Suppressor macrophage (primary cell): ENCODE data around the gene UGT1A10.

Experiments used
- DNase-seq, 4 experiments: peaks; one replicate each; pipeline ENCODE4 v3.0.0-alpha.2; 2020 to 2022

Gene UGT1A10

DNA sequence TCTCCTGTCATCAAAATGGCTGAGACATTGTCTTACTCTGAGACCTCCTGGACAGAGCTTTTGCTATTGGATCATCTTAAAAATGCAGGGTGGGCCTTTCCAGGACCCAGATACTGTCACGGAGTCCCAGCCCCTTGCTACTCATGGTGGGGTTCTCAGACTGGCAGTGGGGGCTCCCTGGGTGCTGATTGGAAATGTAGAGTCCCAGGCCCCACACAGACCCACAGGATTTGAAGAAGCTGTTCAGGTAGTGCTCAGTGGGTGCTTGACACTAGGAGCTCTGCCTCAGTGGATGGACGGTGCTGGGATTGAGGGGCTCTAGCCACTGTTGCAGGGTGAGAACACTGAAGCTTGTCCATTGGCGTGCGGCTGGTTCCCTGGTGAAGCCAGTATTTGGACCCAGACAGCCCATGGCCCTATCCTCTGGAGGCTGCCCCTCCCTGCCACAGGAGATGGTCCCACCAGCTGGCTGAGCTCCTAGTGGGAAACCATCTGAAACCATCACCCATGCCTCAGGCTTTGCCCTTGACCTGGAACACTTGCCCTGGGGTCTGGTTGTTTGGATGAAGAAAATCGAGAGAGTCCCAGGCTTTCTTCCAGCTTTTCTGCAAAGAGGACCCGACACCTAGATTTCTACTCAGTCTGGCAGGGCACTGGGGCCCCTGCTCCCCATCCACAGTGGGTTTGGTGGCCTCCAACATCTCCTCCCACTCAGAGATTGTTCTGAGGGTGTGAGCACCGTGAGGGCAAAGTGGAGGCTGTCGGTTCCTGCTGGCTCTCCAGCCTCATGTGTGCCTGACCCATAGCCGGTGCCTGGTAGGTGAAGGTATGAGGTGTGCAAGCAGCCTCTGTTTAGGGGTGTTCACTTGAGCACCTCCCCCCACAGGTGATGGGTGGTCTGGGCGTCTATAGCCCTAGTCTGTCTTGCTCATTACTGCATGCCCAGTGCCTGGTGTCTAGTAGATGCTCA, 172.0 kb downstream of the UGT1A10 start:
- DNase-seq: no peak

DNA sequence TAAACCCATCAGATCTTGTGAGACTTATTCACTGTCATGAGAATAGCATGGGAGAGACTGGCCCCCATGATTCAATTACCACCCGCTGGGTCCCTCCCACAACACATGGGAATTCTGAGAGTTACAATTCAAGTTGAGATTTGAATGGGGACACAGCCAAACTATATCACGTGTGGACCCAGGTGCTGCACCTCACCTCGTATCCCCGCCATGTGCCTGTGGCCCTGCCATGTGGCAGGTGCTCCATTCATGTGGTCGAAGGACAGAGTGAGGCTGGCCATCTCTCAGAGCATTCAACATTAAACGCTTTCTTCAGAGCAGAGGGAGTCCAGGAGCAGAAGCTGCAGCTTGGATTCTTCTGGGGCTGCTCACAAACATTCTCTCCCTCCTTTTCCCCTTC, 174.1 kb downstream of the UGT1A10 start:
- DNase-seq: no peak

DNA sequence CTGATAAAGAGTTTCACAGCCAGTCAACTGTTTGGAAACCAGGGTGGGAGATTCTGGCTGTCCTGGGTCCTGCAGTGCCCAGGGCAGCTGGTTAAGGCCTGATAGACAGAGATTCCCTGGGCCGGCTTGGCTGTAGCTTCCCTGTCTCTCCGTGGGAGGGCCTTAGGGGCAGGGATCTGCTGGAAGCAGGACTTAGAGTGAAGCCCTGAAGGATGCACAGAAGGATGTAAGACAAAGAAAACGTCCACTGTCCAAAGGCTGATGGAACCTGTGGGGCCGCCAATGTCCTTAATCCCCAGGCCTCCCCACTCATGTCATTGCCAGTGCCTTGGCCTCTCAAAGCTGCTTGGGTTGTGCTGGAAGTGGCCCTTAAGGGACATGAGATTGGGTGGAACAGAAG, 174.8 kb downstream of the UGT1A10 start:
- DNase-seq: no peak

DNA sequence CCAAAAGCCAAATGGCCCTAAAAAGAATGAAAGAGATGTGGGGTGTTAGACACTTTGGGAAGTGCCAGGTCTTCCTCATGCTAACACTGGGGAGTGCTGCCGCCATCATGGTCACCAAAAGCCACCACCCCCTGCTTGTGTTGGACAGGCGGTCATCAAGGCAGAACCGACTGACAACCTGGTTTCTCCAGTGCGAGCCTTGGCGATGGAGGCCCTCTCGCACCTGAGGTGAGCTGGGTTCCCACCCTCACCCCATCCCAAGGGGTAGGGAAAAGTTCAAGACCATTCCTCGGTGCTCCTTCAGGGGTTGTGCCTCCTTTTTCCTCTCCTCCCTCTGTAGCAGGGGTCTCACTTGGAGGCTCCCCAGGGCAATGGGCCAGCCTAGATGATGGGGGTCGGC, 175.5 kb downstream of the UGT1A10 start:
- DNase-seq: no peak

DNA sequence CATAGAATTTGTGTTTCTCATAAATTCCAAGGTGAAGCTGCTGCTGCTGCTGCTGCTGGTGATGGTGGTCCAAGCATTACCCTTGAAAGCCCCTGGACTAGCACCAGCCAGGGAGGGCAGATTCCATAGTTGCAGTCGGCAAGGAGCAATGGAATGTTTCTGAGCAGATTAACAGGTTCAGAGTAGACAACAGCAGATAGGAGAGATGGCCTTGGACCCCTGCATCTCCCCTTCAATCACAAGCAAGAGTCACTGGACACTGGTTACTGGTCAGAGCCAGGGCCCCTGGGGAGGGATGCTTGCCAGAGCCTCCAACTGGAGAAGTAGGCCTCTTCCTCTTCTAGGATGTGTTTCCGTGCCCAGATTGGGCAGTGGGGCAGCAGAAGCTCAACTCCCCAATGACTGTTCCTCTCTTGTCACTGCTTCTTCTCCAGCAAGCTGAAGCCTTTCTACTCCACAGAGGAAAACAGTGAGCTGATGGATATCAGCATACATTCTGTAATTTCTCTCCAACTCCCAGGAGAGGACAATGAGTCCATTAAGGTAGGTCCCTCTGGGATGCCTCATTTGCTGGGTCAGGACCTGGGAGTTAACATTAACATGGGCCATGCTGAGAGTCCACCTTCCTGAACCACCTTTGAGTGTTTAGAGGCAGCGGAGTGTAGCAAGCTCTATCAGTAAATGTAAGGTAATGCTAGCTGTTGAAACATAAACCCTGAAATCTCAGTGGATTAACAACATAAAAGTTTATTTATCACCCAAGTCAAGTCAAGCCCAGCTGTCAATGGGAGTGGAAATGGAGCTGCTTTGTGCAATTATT, 177.2 kb downstream of the UGT1A10 start:
- DNase-seq: no peak

DNA sequence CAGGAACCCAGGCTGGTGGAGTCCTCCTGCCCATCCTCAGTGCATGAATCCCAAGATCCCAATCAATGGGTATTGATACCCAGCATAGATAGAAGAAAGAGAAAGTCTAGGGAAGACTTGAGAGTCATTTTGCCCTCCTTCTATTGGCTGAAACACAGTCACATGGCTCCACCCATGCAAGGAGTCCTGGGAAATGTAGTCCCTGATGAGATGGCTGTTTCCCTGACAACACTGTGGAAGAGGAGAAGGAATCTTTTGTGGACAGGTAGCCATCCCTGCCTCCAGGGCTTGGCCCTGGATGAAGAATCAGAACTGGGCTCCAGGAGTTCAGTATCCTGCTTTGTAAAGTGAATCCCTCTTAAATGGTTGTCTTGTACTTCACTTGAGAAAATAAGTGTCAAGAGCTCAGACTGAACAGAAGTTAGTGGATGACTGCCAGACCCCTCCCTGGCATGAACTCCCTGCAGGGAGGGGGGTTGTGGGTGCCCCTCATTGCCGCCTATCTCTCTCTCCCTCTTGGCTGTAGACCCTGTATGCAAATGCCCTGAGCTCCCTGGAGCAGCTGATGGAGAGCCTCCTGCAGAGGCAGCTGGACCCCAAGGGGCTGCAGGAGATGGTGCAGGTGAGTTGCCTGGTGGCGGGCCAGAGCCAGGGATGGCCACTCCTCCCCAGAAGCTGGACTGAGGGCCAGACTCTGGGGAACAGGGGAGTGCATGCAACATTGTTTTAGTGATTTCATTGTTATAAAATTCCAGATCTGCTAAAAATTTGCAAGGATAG, 178.0 kb downstream of the UGT1A10 start:
- no peak for DNase-seq

DNA sequence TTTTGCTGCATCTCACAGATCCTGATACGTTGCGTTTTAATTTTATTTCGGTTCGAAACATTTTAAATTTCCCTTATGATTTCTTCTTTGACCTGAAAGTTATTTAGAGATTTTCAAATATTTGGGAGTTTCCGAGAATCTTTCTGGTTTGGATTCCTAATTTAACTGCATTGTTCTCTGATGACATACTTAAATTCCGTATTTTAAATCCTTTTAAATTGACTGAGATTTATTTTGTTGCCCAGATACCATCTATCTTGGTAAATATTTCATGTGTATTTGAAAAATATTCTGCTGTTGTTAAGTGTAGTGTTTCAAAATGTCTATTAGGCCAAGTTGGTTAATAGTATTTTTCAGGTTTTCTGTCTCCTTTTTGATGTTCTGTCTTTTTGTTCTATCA, 179.6 kb downstream of the UGT1A10 start:
- no peak for DNase-seq

DNA sequence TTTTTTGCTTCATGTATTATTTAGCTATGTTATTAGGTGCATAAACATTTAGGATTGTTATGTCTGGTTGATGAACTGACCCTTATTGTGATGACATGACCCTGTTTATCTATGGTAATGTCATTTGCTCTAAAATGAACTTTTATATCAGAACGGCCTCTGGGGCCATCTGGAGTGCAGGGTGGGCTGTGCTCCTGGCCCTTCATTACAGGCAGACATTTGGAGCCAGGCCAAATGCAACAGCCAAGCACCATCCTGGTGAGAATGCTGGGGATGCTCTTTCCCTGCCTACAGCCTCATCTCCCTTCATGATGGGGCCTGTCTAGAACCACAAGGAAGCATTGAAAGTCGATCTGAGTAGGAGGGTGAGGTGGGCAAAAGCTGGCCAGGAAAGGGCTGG, 180.1 kb downstream of the UGT1A10 start:
- DNase-seq: no peak

DNA sequence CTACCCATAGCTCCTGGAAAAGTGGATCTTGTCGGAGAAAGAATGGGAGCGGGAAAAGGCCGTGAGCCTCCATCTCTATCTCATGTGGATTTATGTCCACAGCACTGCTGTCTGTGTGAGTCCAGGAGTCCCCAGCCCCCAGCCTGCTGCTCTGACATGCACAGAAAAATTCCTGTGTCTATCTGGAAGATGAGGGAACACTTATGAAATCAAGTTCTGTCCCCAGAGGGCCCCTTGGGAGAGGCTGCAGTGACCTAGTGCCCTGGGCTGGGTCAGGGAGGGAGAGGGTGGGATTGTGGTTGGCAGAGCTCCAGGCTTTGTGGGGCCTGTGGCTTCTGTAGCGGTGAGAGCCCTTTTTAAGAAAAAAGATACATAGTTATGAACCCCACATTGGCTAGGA, 180.5 kb downstream of the UGT1A10 start:
- no peak for DNase-seq

DNA sequence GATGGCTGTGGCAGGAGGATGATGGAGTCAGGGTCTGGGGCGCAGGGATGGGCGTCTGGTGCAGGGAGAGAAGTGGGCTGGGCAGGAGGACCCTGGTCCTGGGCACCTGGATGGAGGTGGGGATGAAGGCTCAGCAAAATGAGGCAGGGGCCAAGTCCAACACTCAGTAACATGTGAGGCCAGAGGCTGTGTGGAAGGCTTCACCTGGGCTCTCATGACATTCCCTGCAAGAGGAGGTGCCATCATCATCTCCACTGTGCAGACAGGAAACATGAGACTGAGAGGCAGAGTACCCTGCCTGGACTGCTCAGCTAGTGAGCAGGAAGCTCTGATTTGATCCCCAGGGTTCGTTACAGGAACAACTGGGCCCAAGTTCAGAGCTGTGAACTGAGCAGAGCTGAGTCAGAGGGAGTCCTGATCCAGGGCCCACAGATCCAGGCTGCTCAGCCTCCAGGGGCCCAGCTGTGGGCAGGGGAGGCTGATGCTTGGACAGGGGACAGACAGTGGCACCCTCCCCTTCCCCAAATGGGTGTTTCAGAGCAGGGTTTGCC, 181.2 kb downstream of the UGT1A10 start:
- no peak for DNase-seq

DNA sequence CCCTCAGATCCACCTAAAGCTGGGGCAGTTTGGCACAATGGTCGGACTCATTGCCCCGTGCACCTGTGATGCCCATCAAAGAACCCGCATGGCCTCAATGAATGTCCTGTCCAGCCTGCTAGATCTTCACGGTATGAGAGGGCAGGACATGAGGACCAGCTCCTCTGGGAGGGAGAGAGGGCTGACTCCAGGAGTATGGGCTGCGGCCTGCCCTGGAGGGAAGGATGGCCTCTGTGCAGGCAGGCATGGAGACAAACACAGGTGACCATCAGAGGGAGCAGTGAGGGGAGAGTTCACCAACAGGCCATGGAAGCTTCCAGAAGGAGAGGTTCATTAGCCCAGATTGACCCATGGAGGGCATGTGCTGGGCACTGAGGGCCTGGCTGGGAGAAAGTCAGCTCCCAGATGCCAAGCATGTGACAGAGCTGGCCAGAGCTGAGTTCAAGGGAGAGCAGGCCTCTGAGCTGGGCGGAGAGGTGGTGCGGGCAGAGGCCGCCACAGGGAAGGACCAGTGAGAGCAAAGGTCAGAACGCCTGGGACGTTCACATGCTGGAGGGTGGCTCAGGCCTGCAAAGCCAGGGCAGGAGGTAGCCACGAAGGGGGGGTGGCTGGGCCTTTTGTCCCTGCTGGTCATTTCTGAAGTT, 181.9 kb downstream of the UGT1A10 start:
- no peak for DNase-seq

DNA sequence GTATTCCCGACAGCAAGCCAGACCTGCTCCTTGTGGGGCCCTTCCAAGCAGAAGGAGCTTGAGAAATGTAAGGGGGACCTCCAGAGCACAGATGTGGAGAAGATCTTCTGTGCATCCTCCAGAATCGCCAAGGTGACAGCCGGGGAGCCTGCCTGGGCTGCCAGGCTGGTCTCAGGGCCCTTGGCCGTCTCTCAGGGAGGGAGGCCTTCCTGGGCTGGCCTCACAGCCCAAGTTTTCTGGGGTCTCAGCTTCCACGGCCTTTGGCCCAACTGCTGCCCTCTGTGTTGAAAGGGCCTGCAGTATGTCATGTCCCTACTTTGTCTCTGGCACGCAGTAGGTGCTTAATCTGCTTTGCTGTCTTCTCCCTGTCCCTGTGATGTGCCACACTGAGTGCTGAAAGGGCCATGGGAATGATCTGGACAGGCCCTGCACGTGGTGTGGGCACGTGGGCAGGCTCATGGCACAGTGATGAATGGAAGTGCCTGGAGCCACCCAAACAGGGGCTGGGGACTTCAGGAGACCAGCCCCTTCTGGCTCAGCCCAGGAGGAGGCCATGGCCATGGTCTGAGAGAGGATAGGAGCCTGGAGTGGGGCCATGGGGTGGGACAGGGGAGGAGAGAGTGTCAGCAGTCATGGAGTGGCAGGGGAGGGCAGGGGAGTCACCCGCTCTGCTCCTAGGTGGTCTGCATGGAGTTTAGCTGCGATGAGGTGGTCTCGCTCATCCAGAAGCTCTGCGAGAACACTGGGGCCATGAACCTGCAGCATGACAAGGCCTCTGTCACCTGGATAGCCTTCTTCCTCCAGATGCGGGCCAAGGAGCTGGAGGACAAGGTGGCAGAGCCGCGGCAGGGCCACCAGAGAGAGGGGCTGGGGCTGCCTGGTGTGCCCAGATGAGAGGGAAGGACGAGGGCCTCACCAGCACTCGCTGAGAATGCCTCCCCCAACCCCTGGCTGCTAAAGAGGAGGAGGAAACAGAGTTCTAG, 182.7 kb downstream of the UGT1A10 start:
- DNase-seq: no peak

DNA sequence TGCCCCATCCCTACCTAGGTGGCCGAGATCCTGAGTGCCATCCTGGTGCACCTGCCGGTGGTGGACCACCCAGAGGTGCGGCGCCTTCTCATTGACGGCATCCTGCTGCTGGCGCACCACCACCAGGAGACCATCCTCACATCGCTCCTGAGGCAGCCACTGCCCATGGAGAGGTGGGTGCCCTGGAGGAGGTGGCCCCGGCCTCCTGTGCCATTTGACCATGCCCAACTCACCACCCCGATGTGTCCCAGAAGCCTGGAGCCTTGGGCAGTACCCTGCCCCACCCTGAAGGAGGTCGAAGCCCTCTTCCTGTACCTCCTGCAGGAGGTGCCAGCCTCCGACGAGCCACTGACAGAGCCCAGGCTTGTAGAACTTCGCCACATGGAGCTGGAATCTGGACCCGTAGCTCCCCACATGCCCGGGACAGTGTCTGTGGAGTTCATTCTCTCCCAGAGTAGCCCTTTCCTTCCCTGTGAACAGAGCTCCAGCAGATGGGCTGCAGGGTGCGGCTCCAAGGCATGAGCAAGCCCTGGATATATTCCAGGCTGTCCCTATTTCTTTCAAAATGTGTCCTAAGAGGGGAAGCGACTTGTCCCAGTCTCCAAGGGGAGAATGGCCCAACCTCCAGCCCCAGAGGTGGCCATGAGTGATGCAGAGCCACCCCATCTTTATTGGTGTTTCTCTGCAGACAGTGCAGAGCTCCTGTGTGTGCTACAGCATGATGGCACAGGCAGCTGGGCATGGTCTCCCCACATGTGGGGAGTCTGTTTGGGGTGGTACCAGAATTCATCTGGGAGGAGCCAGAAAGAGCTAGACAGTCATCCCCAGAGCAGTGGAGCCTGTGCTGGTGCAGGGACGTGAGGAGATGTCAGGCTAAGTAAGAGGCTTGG, 183.9 kb downstream of the UGT1A10 start:
- DNase-seq: no peak

DNA sequence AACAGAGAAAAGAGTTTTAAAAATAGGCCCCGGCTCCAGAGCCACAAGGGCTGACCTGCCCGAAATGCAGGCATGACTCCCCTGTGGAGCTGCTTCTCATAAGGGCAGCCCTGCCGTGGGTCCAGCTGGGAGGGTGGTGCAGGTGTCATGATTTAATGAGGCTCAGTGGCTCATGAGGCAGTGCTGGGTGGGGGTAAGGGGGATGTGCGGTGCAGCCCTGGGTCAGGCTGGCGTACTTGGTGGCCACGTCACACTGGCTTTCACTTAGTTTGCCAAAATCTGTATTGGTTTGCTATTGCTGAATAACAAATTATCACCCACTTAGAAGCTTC, 184.5 kb downstream of the UGT1A10 start:
- no peak for DNase-seq

DNA sequence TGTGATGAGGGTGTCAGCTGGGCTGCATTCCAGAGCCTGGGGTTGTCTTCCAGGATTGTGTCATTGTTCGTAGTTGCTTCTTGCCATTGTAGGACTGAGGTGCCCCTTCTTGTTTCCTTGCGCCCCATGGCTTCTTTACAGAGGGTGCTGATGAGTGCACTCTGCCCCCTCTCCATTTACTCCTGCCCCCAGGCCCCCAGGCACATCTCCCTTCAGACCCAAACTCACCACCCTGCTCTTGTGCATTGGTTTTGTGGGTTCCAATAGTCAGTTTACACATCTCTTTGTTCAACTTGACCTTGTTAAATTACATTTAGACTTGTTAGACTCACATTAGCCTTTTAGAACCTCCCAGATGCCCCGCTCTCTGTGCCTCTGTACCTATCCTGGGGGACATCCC, 184.9 kb downstream of the UGT1A10 start:
- DNase-seq: no peak

DNA sequence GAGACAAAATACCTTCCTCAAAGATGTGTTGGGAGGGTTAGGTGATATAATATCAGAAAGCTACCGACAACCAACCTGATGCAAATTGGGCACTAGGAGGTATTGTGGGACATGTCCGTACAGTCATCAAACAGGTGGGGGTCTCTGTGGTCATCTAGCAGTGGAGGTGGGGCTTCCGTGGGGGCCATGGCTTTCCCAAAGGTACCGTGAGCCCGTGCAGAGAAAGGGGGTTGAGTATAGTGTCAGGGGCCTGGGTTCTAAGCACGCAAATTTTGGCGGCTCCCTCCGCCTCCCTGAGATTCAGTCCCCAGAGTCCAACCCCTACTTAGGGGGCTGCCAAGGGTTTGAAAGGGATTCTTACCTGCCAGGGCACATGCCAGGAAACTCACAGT, 185.5 kb downstream of the UGT1A10 start:
- DNase-seq: no peak

DNA sequence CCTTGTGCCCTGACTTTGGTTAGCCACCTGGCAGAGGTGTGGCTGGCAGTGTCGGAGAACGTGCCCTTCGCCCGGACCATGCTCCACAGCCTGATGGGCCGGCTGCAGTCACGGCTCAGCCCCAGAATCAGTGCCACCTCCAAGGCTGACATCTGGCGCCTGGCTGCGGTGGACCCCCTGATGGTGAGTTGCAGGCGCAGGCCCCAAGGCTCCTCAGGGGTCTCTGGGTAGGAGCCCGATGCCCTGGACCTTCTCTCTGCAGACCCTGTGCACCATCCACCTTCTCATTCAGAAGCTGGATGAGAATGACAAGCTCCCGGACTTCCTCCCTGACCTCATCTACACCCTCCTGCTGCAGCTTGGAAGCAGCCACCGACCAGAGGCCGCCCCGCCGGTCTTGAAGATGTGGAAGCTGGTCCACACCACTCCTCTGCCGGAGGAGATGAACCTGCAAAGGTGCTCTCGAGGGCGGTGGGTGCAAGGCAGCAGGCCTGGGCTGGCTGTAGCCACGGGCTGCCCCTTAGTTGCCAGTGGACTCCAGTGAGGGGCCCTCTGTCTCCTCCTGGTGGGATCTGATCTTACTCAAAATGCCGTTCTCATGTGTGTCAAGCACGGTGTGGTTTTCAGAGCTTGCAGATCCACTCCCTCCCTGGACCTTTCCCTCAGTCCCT, 186.0 kb downstream of the UGT1A10 start:
- no peak for DNase-seq
